Measurements from ENCODE around the gene CD82. TPM values are rescaled to one million over a fixed set of nuclear protein-coding genes. Genes with fewer than 3 reads are reported as not detected.

CD82 gene
- total RNA-seq, 3 donors from 2014 or later = 27.2 to 43.2 (median 29.6) TPM

- DNase-seq (no peak), ATAC-seq (no peak)
- H3K4me3 ChIP-seq = no peak overlapping the region
- no peaks in the 10 kb centered on the region for H3K4me1 ChIP-seq (ENCODE audit: low read depth)
- TF ChIP-seq, protein P1, sequence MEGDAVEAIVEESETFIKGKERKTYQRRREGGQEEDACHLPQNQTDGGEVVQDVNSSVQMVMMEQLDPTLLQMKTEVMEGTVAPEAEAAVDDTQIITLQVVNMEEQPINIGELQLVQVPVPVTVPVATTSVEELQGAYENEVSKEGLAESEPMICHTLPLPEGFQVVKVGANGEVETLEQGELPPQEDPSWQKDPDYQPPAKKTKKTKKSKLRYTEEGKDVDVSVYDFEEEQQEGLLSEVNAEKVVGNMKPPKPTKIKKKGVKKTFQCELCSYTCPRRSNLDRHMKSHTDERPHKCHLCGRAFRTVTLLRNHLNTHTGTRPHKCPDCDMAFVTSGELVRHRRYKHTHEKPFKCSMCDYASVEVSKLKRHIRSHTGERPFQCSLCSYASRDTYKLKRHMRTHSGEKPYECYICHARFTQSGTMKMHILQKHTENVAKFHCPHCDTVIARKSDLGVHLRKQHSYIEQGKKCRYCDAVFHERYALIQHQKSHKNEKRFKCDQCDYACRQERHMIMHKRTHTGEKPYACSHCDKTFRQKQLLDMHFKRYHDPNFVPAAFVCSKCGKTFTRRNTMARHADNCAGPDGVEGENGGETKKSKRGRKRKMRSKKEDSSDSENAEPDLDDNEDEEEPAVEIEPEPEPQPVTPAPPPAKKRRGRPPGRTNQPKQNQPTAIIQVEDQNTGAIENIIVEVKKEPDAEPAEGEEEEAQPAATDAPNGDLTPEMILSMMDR (IDR thresholded peaks at IDR 0.05) = no peak
- H3K9me3 ChIP-seq = no peaks in the 10 kb centered on the region
- no peaks in the 10 kb centered on the region for H3K36me3 ChIP-seq (ENCODE audit: low read depth)
- intact Hi-C loops (cut with DNase I, micrococcal nuclease) = loop anchor here in 1 of 2 donors (10.0 kb wide), 1 partner anchor 98 kb away; the partner anchor contains the start of gene TSPAN18
These were observed 61.8 kb downstream of the CD82 start for GRCh38 chr11:44627165-44627789.

GRCh38 chr11:44627911-44628729 is 62.7 kb downstream of the CD82 start:
- peak; percentile 40 for ATAC-seq
- Histone ChIP-seq H3K4me1 (ENCODE audit: low read depth) (no peaks in the 10 kb centered on the region), H3K4me3 (no peak overlapping the region), H3K36me3 (ENCODE audit: low read depth) (no peaks in the 10 kb centered on the region), H3K9me3 (no peaks in the 10 kb centered on the region)
- TF ChIP-seq, protein P1 (IDR thresholded peaks at IDR 0.05) = no peak
- intact Hi-C loops (cut with DNase I, micrococcal nuclease) = loop anchor here in 1 of 2 donors (10.0 kb wide), 1 partner anchor 97 kb away; the partner anchor contains the start of gene TSPAN18
- peak in 2 of 3 donors; percentile 40 to 61 for DNase-seq

- no peak for ATAC-seq
- Histone ChIP-seq H3K4me3 (no peak overlapping the region), H3K9me3 (no peaks in the 10 kb centered on the region), H3K4me1 (ENCODE audit: low read depth) (no peaks in the 10 kb centered on the region), H3K36me3 (ENCODE audit: low read depth) (no peaks in the 10 kb centered on the region)
- TF ChIP-seq, protein P1 (IDR thresholded peaks at IDR 0.05) = no peak
- intact Hi-C loops (cut with DNase I, micrococcal nuclease) = loop anchor here in 1 of 2 donors (10.0 kb wide), 1 partner anchor 96 kb away; the partner anchor contains the start of gene TSPAN18
- no peak for DNase-seq
These were observed 63.6 kb downstream of the CD82 start for GRCh38 chr11:44628730-44629700.

- ATAC-seq = no peak
- no peak for DNase-seq
- Histone ChIP-seq H3K36me3 (ENCODE audit: low read depth) (no peaks in the 10 kb centered on the region), H3K4me3 (no peak overlapping the region), H3K9me3 (no peaks in the 10 kb centered on the region), H3K4me1 (ENCODE audit: low read depth) (no peaks in the 10 kb centered on the region)
- TF ChIP-seq, protein P1 (IDR thresholded peaks at IDR 0.05) = no peak
- intact Hi-C loops (cut with DNase I, micrococcal nuclease) = loop anchor here in 1 of 2 donors (10.0 kb wide), 1 partner anchor 95 kb away; the partner anchor contains the start of gene TSPAN18
These were observed 64.4 kb downstream of the CD82 start for GRCh38 chr11:44629732-44630345.
